Measurements from ENCODE around the gene ALPG.
A peak's percentile ranks its signal among the peaks of the same experiment; 100 is the strongest.
"Not testable (repeated sequence)": the region's sequence is repeated elsewhere in the genome, so short reads cannot be mapped to it uniquely, and the experiment has no call there.

The ALPG gene

DNA sequence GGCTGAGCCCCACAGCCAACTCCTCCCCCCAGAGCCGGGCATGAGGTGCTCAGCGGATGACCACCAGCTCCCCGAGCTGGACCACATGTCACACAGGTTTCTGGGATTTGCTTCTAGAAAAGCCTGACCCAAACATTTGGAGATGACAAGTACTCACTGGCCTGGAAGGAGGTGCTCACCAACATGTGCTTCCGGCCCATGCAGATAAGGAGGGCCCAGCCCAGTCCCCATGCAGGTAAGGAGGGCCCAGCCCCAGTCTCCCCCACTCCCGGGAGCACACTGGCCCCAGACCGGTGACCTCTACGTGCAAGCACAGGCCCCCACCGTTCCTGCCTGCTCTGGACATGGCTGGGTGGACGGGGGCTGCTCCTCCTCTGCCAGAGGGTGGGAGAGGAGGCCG lies 35.3 kb downstream of the ALPG start:
- DNase-seq (ENCODE audit: low read depth): not testable (repeated sequence)

DNA sequence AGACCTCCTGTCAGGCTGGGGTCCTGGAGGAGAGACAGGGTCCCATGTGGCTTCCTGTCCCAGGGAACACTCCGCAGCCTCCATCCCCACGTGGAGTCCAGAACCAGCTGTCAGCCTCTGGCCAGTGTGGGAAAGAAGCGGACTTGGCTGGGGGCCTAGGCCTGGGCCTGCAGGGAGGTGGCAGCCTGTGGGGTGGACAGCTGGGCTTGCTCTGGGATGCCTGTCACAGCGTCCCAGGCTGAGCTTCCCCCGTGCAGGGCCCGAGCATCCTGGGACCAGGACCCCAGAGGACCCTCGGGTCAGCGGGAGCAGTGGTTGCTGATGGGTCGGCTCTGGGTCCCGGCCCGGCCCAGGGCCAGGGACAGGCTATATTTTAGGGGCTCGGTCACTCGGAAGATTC lies 35.8 kb downstream of the ALPG start:
- DNase-seq (ENCODE audit: low read depth): not testable (repeated sequence)

DNA sequence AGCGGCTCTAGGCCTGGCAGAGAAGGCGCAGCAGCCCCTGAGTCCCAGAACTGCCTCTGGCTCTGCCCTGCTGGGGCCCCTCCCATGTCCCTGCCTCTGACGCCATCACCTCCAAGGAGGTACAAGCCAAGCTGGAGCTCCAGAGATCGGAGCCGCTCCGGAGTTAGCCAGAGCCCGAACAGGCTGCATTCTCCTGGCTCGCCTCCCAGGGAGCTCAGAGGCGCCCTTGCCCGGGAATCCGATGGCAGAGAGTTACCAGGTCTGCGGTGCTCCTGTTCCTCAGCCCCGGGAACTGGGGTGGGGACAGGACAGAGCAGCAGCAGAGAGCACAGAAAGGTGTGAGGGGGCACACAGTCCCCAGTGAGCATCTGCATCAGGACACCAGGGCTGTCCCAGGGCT lies 36.4 kb downstream of the ALPG start:
- not testable (repeated sequence) for DNase-seq (ENCODE audit: low read depth)

DNA sequence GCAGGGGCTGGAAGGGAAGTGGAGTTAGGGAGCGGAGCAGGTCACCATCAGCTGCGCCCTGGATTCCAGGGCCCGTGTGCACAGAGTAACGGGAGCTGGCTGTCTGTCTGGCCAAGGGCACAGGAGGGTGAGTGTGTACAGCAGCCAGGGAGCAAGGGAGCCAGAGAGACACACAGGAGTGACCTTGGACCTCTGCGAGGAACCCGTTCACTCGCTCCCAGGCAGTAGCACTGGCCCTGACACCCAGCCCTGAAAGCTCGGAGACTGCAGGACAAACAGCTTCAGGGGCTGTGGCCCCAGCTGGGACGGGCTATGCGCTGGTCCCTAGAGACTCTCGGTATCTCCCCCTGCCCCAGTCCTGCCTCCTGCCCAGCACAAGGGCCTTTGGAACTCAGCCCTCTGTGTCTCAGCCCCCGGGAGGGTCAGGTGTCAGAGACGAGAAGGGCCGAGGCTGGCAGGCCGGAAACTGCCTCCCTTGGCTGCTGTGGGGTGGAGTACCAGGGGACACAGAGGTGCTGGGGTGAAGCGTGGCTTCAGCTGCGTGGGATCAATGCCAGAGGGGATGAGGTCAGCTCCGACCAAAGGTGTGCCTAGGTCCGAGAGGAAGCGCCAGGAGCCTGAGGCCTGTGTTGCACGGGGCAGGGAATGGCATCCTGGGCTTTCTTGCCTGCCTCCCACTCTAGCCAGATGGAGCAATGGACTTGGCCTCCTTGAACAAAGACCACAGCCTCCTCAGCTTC lies 37.2 kb downstream of the ALPG start:
- DNase-seq (ENCODE audit: low read depth): not testable (repeated sequence)

DNA sequence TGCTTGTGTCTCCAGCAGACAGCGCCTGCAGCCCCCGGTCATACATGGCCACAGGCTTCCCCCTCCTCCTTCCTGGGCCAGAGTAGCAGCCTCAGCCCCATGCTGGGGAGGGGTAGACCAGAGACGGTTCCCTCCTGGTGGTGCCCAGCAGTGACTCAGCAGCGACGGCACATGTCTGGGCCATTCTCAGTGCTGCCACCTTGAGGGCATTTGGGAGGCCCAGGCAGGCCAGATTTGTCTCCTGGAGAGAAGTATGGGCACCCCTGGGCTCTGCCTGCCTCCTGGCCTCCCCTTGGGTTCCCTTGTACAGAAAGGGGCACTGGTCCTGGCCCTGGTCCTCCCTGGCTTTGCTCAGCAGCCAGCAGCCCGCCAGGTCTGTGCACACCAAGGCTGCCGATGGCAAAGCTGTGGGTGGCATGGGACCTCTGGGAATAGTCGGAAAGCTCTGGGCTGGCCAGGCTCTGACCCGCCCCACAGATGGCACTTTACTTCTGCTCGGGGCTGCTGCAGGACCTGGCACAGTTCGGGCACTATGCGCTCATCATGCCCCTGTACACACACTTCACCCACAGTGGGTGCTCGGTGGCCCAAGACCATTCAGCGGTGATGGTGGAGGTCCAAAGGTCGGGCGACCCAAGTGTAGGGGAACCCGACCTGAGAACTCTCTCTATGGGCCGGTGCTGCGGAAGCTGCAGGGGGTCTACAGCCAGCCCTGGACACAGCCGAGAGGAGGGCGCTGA lies 37.9 kb downstream of the ALPG start:
- peak; percentile 6 for DNase-seq (ENCODE audit: low read depth)

DNA sequence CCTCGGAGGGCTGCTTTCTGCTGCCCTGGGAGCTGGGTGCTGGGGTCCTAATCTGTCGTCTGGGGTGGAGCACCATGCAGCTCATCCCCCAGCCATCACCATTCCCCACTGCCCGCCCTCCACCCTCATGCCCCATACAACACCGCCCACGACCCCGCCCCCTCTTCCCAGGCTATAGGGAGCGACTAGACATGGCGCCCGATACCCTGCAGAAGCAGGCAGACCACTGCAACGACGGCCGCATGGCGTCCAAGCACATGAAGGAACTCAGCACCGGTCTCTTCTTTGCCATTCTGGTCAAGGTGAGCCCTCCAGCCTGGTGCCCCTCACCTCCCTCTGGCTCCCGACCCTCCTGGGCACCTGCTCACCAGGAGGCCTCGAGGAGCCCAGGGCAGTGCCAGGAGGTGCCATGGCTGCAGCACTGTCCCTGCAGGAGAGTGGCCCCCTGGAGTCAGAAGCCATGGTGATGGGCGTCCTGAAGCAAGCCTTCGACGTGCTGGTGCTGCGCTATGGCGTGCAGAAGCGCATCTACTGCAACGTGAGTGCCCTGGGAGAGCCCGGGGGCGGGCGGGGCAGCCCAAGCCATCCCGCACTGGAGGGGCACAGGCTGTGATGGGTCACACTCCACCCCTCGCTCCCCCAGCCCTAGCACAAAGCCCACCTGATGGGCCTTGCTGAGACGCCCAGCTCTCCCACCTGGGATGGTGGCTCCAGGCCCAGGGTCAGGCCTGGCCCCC lies 38.7 kb downstream of the ALPG start:
- DNase-seq (ENCODE audit: low read depth): not testable (repeated sequence)

DNA sequence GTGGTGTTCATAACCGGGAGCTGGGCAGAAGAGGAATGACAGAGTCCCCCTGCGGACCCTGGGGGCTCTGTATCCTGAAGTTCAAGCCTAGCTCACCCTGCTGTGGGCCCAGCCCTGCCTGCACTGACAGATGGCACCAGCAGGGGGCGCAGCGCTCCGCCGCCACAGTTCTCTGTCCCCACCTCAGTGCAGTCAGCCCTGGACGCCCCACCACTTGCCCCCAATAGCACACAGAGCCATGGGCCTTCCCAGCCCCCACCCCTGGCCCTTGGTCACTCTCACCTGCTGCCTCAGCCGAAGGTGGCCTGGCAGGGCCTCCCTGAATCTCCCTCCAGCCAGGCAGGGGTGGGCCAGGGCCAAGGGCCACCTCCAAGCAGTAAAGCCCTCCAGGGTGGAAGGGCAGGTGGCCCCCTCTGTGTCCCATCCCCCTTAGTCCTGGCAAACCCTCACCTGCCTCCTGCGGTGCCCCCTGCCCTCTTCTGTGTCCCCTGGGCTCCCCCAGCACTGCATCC lies 39.7 kb downstream of the ALPG start:
- not testable (repeated sequence) for DNase-seq (ENCODE audit: low read depth)

DNA sequence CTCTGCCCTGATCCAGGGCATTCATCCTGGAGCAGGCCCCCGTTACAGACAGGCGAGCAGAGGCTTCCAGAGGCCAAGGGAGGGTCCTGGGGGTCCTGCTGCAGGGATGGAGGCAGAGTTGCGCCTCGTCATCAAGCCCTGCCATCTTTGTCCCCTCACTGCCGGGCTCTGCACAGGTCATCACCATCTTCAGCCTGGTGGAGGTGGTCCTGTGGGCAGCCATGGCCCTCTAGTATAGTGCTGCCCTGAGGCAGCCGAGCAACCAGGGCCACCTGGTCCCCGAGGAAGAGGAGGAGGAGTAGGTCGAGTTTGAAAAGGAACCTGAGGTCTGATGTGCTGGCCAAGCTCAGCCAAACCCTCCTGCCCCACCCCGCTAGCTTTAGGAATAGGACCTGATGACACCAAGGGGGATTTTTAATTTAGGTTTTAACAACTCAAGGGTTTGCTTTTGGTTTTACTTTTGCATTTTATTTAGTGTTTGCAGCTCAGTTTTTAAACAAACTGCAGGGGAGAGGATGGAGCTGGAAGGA lies 40.5 kb downstream of the ALPG start:
- DNase-seq (ENCODE audit: low read depth): no peak

DNA sequence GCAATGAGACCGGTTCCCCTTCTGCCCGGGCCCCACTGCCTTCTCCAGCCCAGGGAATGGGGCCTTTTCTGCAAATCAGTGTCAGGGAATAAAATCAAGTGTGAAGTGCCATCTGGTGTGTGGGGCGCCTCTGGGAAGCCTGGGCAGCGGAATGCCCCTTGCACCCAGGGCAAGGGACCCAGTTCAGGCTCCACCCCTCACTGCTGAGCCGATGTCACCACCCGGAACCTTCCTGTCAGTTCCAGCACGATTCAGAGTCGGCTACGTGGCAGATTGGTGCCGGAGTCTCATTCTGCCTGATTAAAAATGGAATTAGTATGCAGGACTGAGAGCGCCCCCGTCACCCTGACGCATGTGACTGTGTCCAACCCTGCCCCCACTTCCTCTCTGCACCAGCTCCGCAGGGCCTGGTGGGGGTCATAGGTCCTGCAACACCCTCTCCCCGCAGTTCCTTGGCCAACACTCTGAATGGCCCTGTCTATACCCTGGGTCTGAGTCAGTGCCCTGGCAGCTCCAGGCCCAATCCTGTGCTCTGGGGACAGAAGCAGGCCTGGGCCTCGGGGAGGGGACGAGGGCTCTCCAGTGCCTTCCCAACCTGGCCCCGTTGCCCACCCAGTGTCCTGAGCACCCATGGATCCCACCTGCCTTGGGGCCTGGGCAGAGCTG lies 41.1 kb downstream of the ALPG start:
- no peak for DNase-seq (ENCODE audit: low read depth)

DNA sequence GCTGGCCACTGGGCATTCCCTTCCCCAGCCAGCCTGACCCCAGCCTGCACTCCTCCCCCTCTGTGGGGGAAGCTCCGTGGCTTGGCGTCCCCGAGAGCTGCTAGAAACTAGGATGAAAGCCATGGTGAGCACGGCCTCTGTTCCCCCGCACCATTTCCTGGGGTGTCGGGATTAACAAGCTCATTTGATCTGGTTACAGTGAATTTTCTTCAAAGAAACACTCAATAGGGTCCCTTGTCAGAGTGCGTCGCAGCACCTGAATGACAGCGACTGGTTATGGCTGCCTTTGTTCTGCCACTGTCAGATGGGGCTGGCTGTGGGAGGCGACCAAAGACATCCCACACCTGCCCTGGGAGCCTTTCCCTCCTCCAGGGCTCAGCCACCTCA lies 41.7 kb downstream of the ALPG start:
- DNase-seq (ENCODE audit: low read depth): no peak

DNA sequence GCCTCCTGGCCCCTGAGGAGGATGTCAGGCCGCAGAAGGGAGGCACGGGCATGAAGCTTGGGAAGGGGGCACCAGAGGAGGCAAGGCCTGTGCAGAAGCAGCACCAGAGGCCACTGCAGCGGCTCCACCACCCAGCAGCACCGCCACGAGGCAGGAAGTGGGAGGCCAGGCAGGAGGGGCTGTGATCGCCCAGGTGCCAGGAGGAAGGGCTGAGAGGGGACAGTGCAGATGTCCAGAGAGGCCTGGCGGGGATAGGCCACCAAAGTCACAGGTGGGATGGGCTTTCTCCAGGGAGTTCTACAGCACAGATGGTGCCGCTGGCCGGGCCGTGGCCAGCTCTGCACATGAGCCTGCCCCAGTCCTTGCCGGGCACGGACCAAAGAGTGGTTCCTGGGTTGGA lies 43.3 kb downstream of the ALPG start:
- DNase-seq (ENCODE audit: low read depth): no peak

DNA sequence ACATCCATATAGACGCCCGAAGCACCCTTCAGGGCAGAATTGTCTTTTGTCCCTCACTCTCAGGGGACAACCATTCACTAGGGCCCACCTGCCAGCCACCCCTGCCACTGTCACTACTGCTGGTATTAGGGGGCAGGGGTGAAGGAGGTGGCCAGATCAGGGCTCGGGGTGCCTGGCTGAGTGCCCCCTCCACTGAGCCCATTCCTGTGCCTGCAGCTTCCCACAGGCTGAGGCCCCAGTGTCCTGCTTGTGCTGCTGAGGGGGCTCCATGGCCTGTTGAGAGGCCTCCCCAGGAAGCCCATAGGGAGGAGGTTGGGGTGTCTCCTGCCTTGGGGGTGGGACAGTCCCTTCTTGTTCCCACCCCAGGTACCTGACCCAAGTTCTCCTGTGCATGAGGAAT lies 45.0 kb downstream of the ALPG start:
- not testable (repeated sequence) for DNase-seq (ENCODE audit: low read depth)

DNA sequence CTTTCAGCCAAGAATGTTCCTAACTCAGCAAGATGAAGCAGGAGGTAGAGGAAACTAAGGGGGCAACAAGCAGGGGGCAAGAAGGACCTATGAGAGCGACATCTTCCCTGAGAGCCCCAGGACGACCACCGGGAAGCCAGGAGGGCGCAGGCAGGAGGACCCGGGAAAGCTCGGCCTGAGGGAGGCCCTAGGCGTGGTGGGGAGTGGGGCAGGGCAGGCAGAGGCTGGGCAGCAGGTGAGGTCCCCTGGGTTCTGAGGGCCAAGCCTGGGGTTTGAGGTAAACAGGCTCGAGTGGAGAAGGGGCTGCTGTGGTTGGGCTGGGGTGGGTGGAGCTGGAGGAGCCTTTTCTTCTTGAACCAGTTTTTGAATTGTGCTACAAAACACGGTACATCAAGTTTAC lies 48.0 kb downstream of the ALPG start:
- DNase-seq (ENCODE audit: low read depth): no peak

DNA sequence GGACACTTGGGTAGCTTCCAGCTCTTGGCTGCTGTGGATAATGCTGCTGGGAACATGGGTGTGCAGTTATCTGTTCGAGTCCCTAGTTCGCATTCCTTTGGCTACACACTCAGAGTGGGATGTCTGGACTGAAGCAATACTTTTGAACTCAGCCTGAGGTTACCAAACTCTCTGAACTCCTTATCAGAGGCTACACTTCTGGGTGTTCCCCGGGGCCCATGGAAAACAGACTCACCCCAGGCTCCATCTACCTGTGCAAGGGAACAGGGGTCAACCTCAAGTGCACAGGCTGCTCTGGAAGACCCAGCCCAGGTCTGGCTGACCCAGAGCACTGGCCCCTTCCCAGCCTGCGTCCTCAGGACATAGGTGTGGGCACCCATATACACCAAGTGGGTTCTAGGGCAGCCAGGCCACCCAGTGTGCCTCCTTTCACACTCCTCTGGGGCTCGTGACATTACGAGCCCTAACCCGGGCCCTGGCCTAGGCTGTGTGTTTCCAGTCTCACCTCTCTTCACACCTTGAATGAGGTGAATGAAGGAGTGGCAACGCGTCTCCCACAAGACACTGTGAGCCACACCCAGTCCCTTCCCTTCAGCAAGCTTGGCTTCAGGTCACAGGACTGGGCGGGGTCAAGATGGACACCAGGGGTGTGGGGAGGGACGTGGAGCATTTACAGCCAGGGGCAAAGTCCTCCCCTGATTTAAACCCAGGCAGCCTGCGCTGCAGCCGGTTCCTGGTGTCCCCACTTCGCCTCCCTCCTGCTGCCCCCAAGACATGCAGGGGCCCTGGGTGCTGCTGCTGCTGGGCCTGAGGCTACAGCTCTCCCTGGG lies 49.0 kb downstream of the ALPG start, which contains the start of gene ALPI:
TSS of gene ALPI (plus strand) at position 728 of the 830 bp plus-strand sequence. CDS start at position 775, 47 bp downstream.
- DNase-seq (ENCODE audit: low read depth): no peak

DNA sequence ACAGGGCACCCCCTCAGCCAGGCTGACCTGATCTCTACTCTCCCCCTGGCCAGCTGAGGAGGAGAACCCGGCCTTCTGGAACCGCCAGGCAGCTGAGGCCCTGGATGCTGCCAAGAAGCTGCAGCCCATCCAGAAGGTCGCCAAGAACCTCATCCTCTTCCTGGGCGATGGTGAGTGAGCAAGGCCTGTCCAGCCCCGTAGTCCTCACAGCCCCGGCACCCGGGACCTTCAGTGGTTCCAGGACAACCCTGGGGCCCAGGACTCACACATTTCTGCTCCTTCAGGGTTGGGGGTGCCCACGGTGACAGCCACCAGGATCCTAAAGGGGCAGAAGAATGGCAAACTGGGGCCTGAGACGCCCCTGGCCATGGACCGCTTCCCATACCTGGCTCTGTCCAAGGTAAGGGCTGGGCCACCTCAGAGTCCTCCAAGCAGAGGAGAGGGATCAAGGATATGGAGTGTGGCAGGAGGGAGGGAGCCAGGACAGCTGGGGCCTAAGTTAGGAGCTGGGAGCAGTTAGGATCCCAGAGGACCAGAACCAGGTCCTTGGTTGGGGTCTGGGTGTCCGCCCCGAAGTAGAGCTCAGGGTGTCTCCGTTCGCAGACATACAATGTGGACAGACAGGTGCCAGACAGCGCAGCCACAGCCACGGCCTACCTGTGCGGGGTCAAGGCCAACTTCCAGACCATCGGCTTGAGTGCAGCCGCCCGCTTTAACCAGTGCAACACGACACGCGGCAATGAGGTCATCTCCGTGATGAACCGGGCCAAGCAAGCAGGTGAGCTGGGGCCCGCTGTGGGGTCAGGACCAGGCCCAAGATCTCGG lies 49.9 kb downstream of the ALPG start:
- DNase-seq (ENCODE audit: low read depth): no peak

DNA sequence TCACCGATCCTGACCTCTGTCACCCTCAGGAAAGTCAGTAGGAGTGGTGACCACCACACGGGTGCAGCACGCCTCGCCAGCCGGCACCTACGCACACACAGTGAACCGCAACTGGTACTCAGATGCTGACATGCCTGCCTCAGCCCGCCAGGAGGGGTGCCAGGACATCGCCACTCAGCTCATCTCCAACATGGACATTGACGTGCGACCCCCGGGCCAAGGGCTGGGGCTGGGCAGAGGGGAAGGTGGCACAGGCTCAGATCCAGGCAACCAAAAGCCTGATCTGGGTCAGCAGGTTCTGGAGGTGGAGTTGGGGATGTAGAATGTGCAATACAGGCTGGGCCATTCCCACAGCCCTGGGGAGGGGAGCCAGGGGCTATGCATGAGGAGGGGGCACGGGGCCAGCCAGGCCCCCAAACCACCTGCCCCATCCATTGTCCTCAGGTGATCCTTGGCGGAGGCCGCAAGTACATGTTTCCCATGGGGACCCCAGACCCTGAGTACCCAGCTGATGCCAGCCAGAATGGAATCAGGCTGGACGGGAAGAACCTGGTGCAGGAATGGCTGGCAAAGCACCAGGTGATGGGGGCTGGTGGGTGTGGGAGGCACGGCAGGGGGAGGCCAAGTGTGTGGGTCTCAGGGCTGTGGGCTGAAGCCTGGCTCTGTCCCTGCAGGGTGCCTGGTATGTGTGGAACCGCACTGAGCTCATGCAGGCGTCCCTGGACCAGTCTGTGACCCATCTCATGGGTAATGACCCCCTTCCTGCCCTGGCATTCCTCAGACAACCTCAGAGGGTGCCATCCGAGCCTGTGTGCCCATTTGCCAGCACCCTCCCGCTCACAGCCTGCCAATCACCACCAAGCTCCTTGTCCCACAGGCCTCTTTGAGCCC lies 50.7 kb downstream of the ALPG start:
- no peak for DNase-seq (ENCODE audit: low read depth)

DNA sequence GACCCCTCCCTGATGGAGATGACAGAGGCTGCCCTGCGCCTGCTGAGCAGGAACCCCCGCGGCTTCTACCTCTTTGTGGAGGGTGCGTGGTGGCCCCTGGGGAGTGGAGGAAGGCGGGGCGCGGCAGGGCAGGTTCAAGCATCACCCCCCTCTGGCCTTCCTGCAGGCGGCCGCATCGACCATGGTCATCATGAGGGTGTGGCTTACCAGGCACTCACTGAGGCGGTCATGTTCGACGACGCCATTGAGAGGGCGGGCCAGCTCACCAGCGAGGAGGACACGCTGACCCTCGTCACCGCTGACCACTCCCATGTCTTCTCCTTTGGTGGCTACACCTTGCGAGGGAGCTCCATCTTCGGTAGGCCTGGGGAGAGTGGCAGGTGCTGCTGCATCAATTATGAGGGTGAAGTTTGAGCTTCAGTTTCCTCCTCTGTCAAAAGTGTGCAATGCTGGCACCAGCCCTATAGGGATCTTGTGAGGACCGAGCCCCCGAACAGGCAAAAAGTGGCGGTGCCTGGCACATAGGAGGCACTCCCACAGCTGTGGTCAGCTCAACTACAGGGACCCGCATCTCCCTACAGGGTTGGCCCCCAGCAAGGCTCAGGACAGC lies 51.5 kb downstream of the ALPG start:
- DNase-seq (ENCODE audit: low read depth): no peak

DNA sequence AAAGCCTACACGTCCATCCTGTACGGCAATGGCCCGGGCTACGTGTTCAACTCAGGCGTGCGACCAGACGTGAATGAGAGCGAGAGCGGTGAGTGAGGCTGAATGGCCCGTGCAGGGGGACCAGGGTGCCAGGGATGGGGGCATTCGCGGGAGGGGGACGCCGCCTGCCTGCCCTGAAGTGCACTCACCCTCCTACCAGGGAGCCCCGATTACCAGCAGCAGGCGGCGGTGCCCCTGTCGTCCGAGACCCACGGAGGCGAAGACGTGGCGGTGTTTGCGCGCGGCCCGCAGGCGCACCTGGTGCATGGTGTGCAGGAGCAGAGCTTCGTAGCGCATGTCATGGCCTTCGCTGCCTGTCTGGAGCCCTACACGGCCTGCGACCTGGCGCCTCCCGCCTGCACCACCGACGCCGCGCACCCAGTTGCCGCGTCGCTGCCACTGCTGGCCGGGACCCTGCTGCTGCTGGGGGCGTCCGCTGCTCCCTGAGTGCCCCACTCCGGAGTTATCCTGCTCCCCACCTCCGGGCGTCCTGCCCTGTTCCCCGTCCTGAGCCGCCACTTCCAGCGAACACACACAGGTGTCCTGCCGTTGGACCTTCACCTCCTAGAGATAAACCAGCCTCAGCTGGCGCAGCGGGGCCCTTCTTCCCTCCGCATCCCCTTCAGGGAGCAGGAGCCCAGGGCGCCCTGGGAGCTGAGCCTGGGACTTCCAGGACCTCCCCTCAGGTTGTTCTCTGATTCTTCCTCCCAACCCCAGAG lies 52.2 kb downstream of the ALPG start:
- DNase-seq (ENCODE audit: low read depth): no peak
